Duodenal mucosa (tissue), 2 donors: ENCODE data around the gene HNRNPUL2.
A peak's percentile ranks its signal among the peaks of the same experiment; 100 is the strongest.
"Not testable (repeated sequence)": the region's sequence is repeated elsewhere in the genome, so short reads cannot be mapped to it uniquely, and the experiment has no call there.

Experiments used
- H3K27ac ChIP-seq: one replicate; pipeline ENCODE4 v1.7.0; 2013; ENCODE audit warnings: low read depth, low read length
- H3K27me3 ChIP-seq, 2 donors: one replicate each; pipeline ENCODE4 v1.7.0; 2013; ENCODE audit warnings: low read length in 2 of 2, control low read depth in 1 of 2; ENCODE audit not compliant: insufficient read depth in 2 of 2, control insufficient read depth in 1 of 2
- H3K36me3 ChIP-seq, 2 donors: one replicate each; pipeline ENCODE4 v1.7.0; 2013; ENCODE audit warnings: low read length in 2 of 2, control low read depth in 1 of 2; ENCODE audit not compliant: insufficient read depth in 2 of 2, control insufficient read depth in 1 of 2
- H3K4me1 ChIP-seq, 2 donors: one replicate each; pipeline ENCODE4 v1.7.0; 2013; ENCODE audit warnings: low read length in 2 of 2, control low read depth in 1 of 2; ENCODE audit not compliant: insufficient read depth in 2 of 2, control insufficient read depth in 1 of 2
- H3K4me3 ChIP-seq, 2 donors: one replicate each; pipeline ENCODE4 v1.7.0; 2013; ENCODE audit warnings: low read length in 2 of 2, low read depth in 1 of 2
- H3K9ac ChIP-seq, 2 donors: one replicate each; pipeline ENCODE4 v1.7.0; 2013; ENCODE audit warnings: low read length in 2 of 2, low read depth in 1 of 2
- H3K9me3 ChIP-seq, 2 donors: one replicate each; pipeline ENCODE4 v1.7.0; 2013; ENCODE audit warnings: low read length in 2 of 2, control low read depth in 1 of 2; ENCODE audit not compliant: control insufficient read depth in 1 of 2

The HNRNPUL2 gene

GRCh38 chr11:62687508-62688396, 39.5 kb downstream of the HNRNPUL2 start:
- no peak overlapping the region for H3K27ac ChIP-seq
- H3K4me1 ChIP-seq: no peaks in the 10 kb centered on the region
- H3K9me3 ChIP-seq: no peaks in the 10 kb centered on the region
- no peaks in the 10 kb centered on the region for H3K27me3 ChIP-seq
- peak overlapping the region; percentile 10 to 18 for H3K9ac ChIP-seq
- H3K36me3 ChIP-seq: peaks cover 17 to 21% of the 10 kb centered on the region in 2 donors
- peak overlapping the region; percentile 45 to 52 for H3K4me3 ChIP-seq

GRCh38 chr11:62682518-62682917, 44.7 kb downstream of the HNRNPUL2 start:
- Histone ChIP-seq H3K36me3 (peaks cover 0 to 3% of the 10 kb centered on the region in 2 donors), H3K9me3 (no peaks in the 10 kb centered on the region), H3K27ac (no peak overlapping the region), H3K27me3 (no peaks in the 10 kb centered on the region), H3K4me1 (peaks cover 8 to 13% of the 10 kb centered on the region in 2 donors), H3K9ac (no peak overlapping the region), H3K4me3 (no peak overlapping the region)

GRCh38 chr11:62680825-62681240, 46.4 kb downstream of the HNRNPUL2 start:
- no peak overlapping the region for H3K4me3 ChIP-seq
- H3K9me3 ChIP-seq: no peaks in the 10 kb centered on the region
- H3K27ac ChIP-seq: no peak overlapping the region
- peaks cover 8 to 14% of the 10 kb centered on the region in 2 donors for H3K36me3 ChIP-seq
- no peaks in the 10 kb centered on the region for H3K27me3 ChIP-seq
- no peak overlapping the region for H3K9ac ChIP-seq
- H3K4me1 ChIP-seq: peaks cover 16 to 17% of the 10 kb centered on the region in 2 donors

GRCh38 chr11:62678770-62679696, 48.2 kb downstream of the HNRNPUL2 start, which contains the start of gene UBXN1:
Gene UBXN1, minus strand, starts transcription at chr11:62679073. Its CDS starts 150 bp downstream, at chr11:62678923.
- Histone ChIP-seq H3K27me3 (no peaks in the 10 kb centered on the region), H3K9me3 (no peaks in the 10 kb centered on the region), H3K4me3 (peak within 1 kb of the TSS; percentile 97 to 99), H3K4me1 (peaks cover 16 to 17% of the 10 kb centered on the region in 2 donors), H3K27ac (peak within 1 kb of the TSS; percentile 81), H3K9ac (peak within 1 kb of the TSS; percentile 90 to 94), H3K36me3 (peaks cover 8 to 14% of the 10 kb centered on the region in 2 donors)

- Histone ChIP-seq H3K4me3 (peak overlapping the region; percentile 97 to 99), H3K27me3 (no peaks in the 10 kb centered on the region), H3K27ac (peak overlapping the region; percentile 81), H3K9ac (peak overlapping the region; percentile 90 to 94), H3K36me3 (peaks cover 10 to 14% of the 10 kb centered on the region in 2 donors), H3K9me3 (no peaks in the 10 kb centered on the region), H3K4me1 (peaks cover 18 to 20% of the 10 kb centered on the region in 2 donors)
These were observed 48.9 kb downstream of the HNRNPUL2 start for GRCh38 chr11:62678433-62678769.

GRCh38 chr11:62677714-62678113, 49.5 kb downstream of the HNRNPUL2 start:
- H3K4me3 ChIP-seq: peak overlapping the region; percentile 97 to 99
- peaks cover 25 to 27% of the 10 kb centered on the region in 2 donors for H3K4me1 ChIP-seq
- H3K27me3 ChIP-seq: no peaks in the 10 kb centered on the region
- H3K9me3 ChIP-seq: no peaks in the 10 kb centered on the region
- peaks cover 14% of the 10 kb centered on the region in 2 donors for H3K36me3 ChIP-seq
- no peak overlapping the region for H3K27ac ChIP-seq
- peak overlapping the region; percentile 90 to 94 for H3K9ac ChIP-seq

- Histone ChIP-seq H3K4me1 (peaks cover 29 to 32% of the 10 kb centered on the region in 2 donors), H3K36me3 (peaks cover 14% of the 10 kb centered on the region in 2 donors), H3K4me3 (no peak overlapping the region), H3K9ac (no peak overlapping the region), H3K9me3 (no peaks in the 10 kb centered on the region), H3K27me3 (no peaks in the 10 kb centered on the region), H3K27ac (no peak overlapping the region)
These were observed 50.1 kb downstream of the HNRNPUL2 start for GRCh38 chr11:62677156-62677555.

- no peak overlapping the region for H3K4me3 ChIP-seq
- peaks cover 14% of the 10 kb centered on the region in 2 donors for H3K36me3 ChIP-seq
- H3K27ac ChIP-seq: no peak overlapping the region
- H3K9ac ChIP-seq: peak overlapping the region in 1 of 2 donors; percentile 9
- H3K9me3 ChIP-seq: no peaks in the 10 kb centered on the region
- no peaks in the 10 kb centered on the region for H3K27me3 ChIP-seq
- peaks cover 29 to 37% of the 10 kb centered on the region in 2 donors for H3K4me1 ChIP-seq
These were observed 50.6 kb downstream of the HNRNPUL2 start for GRCh38 chr11:62676698-62677097.

- H3K9me3 ChIP-seq, H3K27ac ChIP-seq, H3K9ac ChIP-seq, H3K4me3 ChIP-seq, H3K27me3 ChIP-seq: not testable (repeated sequence)
- Histone ChIP-seq H3K36me3 (peaks cover 14% of the 10 kb centered on the region in 2 donors), H3K4me1 (peaks cover 29 to 46% of the 10 kb centered on the region in 2 donors)
These were observed 51.8 kb downstream of the HNRNPUL2 start for GRCh38 chr11:62675415-62675814.

- H3K9ac ChIP-seq: peak overlapping the region in 1 of 2 donors; percentile 26
- peak overlapping the region; percentile 45 to 99 for H3K4me3 ChIP-seq
- H3K4me1 ChIP-seq: peaks cover 37 to 51% of the 10 kb centered on the region in 2 donors
These were observed 54.1 kb downstream of the HNRNPUL2 start for GRCh38 chr11:62673196-62673525.

More at GRCh38 chr11:62673196-62673525, 54.1 kb downstream of the HNRNPUL2 start:
- Histone ChIP-seq H3K27ac (no peak overlapping the region), H3K9me3 (no peaks in the 10 kb centered on the region), H3K27me3 (no peaks in the 10 kb centered on the region), H3K36me3 (peaks cover 14% of the 10 kb centered on the region in 2 donors)
